DMS53 treated with DMSO at 0.1 percent for 48 hours (cell line): Measurements from ENCODE around the gene GPR89B.
"Not testable (repeated sequence)": the region's sequence is repeated elsewhere in the genome, so short reads cannot be mapped to it uniquely, and the experiment has no call there.

ENCODE experiments used
- DNase-seq: peaks from one replicate; lab custom pipeline; 2025; ENCODE audit not compliant: unreplicated experiment; lab: John Stamatoyannopoulos, UW

The GPR89B gene

DNA sequence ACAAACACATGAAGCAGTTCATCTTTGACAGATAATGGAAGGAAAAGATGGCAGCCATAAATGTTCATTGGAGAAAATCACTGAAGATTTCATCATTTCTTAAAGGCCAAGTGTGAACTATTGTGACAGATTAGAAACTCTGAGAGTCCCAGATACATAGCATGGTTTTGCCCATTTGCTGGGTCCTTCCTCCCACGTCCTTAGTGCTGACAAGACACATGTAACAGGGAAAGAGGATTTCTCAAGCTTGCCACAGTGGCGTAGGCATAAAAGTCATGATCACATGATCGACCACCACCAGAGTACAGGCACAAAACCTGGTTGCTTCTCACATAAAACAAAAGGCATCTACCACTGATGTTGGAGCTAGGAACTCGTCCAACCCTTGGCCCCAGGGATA is 98.8 kb downstream of the GPR89B start:
- DNase-seq, result not testable (repeated sequence)

DNA sequence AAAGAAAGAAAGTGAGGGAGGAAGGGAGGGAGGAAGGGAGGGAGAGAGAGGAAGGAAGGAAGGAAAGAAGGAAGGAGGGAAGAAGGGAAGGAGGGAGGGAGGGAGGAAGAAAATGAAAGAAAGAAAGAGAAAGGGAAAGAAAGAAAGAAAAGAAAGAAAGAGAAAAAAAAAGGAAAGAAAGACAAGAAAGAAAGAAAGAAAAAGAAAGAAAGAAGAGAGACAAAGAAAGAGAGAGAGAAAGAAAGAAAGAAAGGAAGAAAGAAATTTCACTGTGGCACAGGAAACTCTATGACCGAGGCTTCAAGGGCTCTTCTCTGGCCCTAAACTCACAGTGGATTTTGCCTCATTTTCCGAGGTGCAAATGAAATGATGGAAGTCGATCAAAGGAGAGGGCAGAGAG is 104.0 kb downstream of the GPR89B start:
- not testable (repeated sequence) for DNase-seq

DNA sequence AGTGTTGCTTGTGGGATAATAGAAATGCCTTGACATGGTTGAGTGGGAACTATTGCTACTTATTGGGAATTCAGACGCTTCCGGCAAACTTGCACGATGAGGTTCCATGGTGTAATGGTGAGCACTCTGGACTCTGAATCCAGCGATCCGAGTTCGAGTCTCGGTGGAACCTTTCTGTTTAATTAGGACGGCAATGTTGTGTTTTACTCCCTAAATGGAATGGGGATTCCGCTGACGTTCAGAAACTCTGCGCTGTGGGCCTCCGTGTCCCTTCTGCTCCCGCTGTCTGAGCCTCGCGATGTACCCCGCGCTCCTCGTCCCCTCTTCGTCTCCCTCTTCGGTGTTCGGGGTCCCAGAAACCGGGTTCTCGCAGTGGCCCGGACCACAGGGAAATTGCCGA is 104.5 kb downstream of the GPR89B start:
- DNase-seq, result not testable (repeated sequence)

DNA sequence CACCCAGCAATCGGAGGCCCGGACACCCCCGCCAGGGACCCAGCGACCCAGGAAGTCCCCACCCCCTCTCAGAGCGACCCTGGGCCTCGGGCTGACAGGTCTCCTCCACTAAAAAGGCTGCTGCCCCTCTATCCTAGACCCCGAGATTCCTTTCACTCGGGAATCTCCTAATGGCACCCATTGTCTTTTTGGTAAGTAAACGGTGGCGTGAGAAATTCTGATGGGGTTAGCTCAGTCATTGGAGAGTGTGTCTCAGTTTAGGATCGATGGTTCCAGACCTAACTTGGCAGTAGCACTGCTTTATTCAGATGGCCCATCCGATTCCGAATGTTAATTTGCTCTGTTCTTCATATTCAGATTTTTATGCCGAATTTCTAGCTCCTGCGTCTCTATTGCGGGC is 104.9 kb downstream of the GPR89B start:
- not testable (repeated sequence) for DNase-seq

DNA sequence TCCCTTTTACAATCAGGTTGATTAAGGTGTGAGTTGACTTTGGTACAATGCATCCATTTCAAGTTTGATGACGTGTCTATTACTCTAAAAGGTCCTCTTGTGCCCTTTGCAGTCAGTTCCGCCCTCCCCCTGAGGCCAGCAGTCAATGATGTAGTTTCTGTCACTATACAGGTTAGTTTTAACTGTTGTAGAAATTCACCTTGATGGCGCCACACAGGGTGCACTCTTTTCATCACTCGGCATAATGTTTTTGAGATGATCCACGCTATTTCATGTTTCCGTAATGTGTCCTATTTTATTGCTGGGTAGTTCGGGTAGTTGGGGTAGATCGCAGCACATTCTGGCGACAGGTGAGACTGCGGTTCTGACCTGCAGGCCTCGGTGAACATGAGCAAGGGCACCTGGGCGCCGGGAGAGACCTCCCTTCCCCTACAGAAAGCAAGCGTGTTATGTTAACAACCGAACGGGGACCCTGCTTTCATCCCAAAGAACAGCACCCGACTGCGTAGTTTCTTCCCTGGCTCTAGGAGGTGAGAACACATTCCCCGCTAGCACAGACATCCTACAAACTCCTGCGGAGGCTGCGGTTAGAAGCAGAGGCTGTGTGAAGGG is 109.7 kb downstream of the GPR89B start:
- not testable (repeated sequence) for DNase-seq

DNA sequence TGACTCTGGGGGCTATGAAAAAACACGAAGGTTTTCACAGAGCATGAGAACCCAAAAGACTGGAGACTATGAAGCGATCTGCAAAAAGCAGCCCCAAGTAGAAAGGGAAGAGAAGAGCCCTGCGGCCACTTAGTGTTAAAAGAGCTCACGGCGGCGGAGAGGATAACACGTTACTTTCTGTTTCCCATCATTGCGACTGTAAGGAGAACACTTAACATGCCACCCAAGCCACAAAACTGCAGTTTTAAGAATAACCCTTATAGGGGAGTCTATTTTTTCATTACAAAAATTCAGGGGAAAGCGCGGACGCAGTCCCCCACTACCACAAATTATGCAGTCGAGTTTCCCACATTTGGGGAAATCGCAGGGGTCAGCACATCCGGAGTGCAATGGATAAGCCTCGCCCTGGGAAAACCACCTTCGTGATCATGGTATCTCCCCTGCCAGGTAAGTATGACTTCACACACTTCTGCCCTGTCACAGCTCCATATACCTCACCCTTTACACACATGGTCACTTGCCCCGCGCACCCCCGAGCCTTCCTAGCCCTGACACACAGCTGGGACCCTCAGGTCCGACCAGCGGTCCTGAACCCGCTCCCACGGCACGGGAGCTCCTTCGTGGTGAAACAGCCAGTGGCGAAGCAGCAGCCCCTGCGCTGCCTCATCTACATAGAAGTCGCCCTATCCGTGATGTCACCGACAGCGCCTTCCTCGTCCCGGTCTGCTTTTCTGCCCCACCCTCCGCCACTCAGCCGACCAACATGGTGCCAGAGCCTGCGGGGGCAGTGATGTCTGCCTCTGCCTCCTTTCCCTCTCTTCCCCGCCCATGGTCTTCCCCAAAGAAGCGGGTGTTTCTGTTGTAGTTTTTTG is 110.5 kb downstream of the GPR89B start:
- DNase-seq, result peak; percentile 78
